Upper lobe of left lung (tissue), 4 donors: Measurements from ENCODE around the gene AKT1.

Experiments
- CTCF ChIP-seq, 6 experiments: fragments of 450-650 bp in 4 of 6; fragments of 200-600 bp in 2 of 6; sonication (generic) in 2 of 6; IDR thresholded peaks; one replicate each; pipeline ENCODE4 v1.5.1; 2016 to 2019; ENCODE audit warnings: antibody characterized with exemption in 6 of 6
- EP300 ChIP-seq, 4 donors: sonication (generic); formaldehyde crosslinking; IDR thresholded peaks; one replicate each; pipeline ENCODE4 v1.5.1; 2017; ENCODE audit warnings: antibody characterized with exemption in 4 of 4, control low read depth in 2 of 4
- POLR2A ChIP-seq, 4 donors: fragments of 450-650 bp; IDR thresholded peaks; one replicate each; pipeline ENCODE4 v1.5.1; 2016 to 2017; ENCODE audit warnings: antibody characterized with exemption in 4 of 4, mild to moderate bottlenecking in 2 of 4
- POLR2AphosphoS5 ChIP-seq, 2 donors: sonication (generic); formaldehyde crosslinking; IDR thresholded peaks; one replicate each; pipeline ENCODE4 v1.5.1; 2017; ENCODE audit warnings: antibody characterized with exemption in 2 of 2

GRCh38 chr14:104783484-104784217 lies 11.9 kb downstream of the AKT1 start:
- no peak for TF ChIP-seq POLR2AphosphoS5 (IDR thresholded peaks at IDR 0.05)
- TF ChIP-seq CTCF (IDR thresholded peaks at IDR 0.05), result no peak
- TF ChIP-seq POLR2A (IDR thresholded peaks at IDR 0.05), result no peak
- TF ChIP-seq EP300 (IDR thresholded peaks at IDR 0.05), result no peak
